ENCODE results near the gene SMPD4.
"Not testable (repeated sequence)": the region's sequence is repeated elsewhere in the genome, so short reads cannot be mapped to it uniquely, and the experiment has no call there.

DNA sequence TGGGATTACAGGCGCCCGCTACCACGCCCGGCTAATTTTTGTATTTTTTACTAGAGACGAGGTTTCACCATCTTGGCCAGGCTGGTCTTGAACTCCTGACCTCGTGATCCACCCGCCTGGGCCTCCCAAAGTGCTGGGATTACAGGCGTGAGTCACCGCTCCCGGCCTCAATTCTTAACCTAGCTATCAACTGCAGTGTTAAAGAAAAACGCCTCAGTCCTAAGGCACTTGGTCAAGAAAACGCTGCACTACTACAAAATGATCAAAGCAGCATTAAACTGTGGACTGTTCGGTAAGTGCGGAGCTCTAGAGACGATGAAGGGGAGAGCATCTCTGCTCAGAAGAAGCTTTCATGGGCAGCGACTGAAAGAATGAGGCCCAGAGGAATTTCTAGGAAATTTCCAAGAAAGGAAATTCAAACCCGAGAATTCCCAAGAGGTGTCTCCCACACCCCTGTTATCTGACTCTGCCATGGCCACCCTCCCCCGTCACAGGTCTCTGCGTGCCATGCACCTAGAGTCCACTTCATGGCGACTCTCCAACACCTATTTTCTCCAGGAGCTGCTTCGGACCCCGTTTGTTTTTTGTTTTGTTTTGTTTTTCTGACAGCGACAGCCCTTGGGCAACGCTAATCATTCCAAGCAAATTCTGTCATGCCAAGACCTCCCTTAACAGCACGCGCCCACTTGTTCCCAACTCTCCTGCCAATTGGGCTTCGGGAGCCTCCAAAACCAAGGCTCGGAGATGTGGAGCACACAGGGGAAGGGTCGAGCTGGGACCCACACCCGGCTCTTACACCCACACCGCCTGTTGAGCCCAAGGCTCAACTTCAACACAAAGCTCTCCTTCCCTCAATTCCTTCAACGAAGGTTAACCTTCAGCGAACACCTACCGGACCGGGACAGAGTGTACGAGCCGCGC, 738 bp downstream of the SMPD4 start:
- TF ChIP-seq RFX5 (IDR thresholded peaks at IDR 0.05; ENCODE audit: borderline replicate concordance, low read depth, low read length); MAX (IDR thresholded peaks at IDR 0.05); EZH2 (IDR thresholded peaks at IDR 0.05; ENCODE audit: low read depth, low read length, severe bottlenecking); TAF7 (optimal IDR thresholded peaks at IDR 0.05; ENCODE audit: borderline replicate concordance, low read depth, low read length); JUND (IDR thresholded peaks at IDR 0.05; ENCODE audit: low read length); BRCA1 (IDR thresholded peaks at IDR 0.05; ENCODE audit: low read depth, low read length); POLR2A (IDR thresholded peaks at IDR 0.05; ENCODE audit: control extremely low read depth in 1 of 2, low read depth in 2 of 2, low read length in 2 of 2); GABPA (IDR thresholded peaks at IDR 0.05; ENCODE audit: borderline replicate concordance, insufficient read depth, low read length); JUN (IDR thresholded peaks at IDR 0.05; ENCODE audit: low read depth, low read length); NRF1 (IDR thresholded peaks at IDR 0.05; ENCODE audit: low read depth, low read length); EP300 (IDR thresholded peaks at IDR 0.05; ENCODE audit: borderline replicate concordance in 1 of 2, low read depth in 2 of 2, low read length in 2 of 2): not testable (repeated sequence)
- TF ChIP-seq, protein P1, sequence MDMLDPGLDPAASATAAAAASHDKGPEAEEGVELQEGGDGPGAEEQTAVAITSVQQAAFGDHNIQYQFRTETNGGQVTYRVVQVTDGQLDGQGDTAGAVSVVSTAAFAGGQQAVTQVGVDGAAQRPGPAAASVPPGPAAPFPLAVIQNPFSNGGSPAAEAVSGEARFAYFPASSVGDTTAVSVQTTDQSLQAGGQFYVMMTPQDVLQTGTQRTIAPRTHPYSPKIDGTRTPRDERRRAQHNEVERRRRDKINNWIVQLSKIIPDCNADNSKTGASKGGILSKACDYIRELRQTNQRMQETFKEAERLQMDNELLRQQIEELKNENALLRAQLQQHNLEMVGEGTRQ (IDR thresholded peaks at IDR 0.05; ENCODE audit: low read length): not testable (repeated sequence)
- TF ChIP-seq, protein P2, sequence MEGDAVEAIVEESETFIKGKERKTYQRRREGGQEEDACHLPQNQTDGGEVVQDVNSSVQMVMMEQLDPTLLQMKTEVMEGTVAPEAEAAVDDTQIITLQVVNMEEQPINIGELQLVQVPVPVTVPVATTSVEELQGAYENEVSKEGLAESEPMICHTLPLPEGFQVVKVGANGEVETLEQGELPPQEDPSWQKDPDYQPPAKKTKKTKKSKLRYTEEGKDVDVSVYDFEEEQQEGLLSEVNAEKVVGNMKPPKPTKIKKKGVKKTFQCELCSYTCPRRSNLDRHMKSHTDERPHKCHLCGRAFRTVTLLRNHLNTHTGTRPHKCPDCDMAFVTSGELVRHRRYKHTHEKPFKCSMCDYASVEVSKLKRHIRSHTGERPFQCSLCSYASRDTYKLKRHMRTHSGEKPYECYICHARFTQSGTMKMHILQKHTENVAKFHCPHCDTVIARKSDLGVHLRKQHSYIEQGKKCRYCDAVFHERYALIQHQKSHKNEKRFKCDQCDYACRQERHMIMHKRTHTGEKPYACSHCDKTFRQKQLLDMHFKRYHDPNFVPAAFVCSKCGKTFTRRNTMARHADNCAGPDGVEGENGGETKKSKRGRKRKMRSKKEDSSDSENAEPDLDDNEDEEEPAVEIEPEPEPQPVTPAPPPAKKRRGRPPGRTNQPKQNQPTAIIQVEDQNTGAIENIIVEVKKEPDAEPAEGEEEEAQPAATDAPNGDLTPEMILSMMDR (IDR thresholded peaks at IDR 0.05; ENCODE audit: control extremely low read depth in 1 of 3, insufficient read depth in 1 of 3, low read depth in 1 of 3, low read length in 3 of 3): not testable (repeated sequence)
- TF ChIP-seq, protein P3, sequence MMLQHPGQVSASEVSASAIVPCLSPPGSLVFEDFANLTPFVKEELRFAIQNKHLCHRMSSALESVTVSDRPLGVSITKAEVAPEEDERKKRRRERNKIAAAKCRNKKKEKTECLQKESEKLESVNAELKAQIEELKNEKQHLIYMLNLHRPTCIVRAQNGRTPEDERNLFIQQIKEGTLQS (IDR thresholded peaks at IDR 0.05; ENCODE audit: insufficient read depth, low read depth, low read length): not testable (repeated sequence)
